Measurements from ENCODE around the gene OR2C3. TPM values are rescaled to one million over a fixed set of nuclear protein-coding genes. Genes with fewer than 3 reads are reported as not detected.
"Not testable (repeated sequence)": the region's sequence is repeated elsewhere in the genome, so short reads cannot be mapped to it uniquely, and the experiment has no call there.

Gene OR2C3
- total and polyA plus RNA-seq, 2 of the 8 experiments (the other 6 are each of a cell fraction or from before 2014, with no cell fraction given), result not detected

- CTCF ChIA-PET (ENCODE audit: partially characterized antibody), result interaction anchor here (1.6 kb wide), 1 partner anchor 11 kb away, joined by 10 read pairs; no protein-coding TSS in a partner anchor
- POLR2A ChIA-PET (ENCODE audit: partially characterized antibody); DNase-seq (ENCODE audit: low read depth in 1 of 2, low spot score in 2 of 2); H2AFZ ChIP-seq (ENCODE audit: low read length); H3K27ac ChIP-seq (ENCODE audit: low read depth, low read length); H2BK120ac ChIP-seq (replicated peaks; ENCODE audit: low read depth, low read length); H2BK12ac ChIP-seq (ENCODE audit: low read depth, low read length); H2AK5ac ChIP-seq (ENCODE audit: low read depth, low read length); H3K27me3 ChIP-seq (replicated peaks in 1 of 4; ENCODE audit: control insufficient read depth in 3 of 4, extremely low read depth in 1 of 4, insufficient read depth in 3 of 4, low read length in 3 of 4); H2BK5ac ChIP-seq (ENCODE audit: low read depth, low read length); H3K79me1 ChIP-seq (ENCODE audit: low read depth, low read length); H3K36me3 ChIP-seq (ENCODE audit: control insufficient read depth in 2 of 4, insufficient read depth in 4 of 4, low read length in 3 of 4); H3K18ac ChIP-seq (ENCODE audit: extremely low read depth, low read length); H4K8ac ChIP-seq (ENCODE audit: extremely low read depth, insufficient read depth, low read length); H3K79me2 ChIP-seq (ENCODE audit: control insufficient read depth in 1 of 2, insufficient read depth in 2 of 2, low read length in 2 of 2); H2BK15ac ChIP-seq (ENCODE audit: low read length); H2BK20ac ChIP-seq (ENCODE audit: low read length); H3K4me3 ChIP-seq (ENCODE audit: extremely low read depth in 1 of 4, insufficient read depth in 2 of 4, low read depth in 3 of 4, low read length in 4 of 4); FAIRE-seq; H4K91ac ChIP-seq (replicated peaks; ENCODE audit: insufficient read length, low read length); H3K4me2 ChIP-seq (ENCODE audit: insufficient read depth in 1 of 2, low read depth in 2 of 2, low read length in 2 of 2); H3K9me3 ChIP-seq (ENCODE audit: insufficient read depth in 2 of 2, low read depth in 1 of 2, low read length in 1 of 2); H3K23me2 ChIP-seq (ENCODE audit: low read depth, low read length); H3K23ac ChIP-seq (ENCODE audit: insufficient read length); H3K56ac ChIP-seq (replicated peaks; ENCODE audit: insufficient read length, low read depth, low read length); H3K14ac ChIP-seq (ENCODE audit: insufficient read length); H4K20me1 ChIP-seq (replicated peaks in 1 of 2; ENCODE audit: control insufficient read depth in 1 of 2, insufficient read depth in 2 of 2, low read length in 2 of 2); H3K9ac ChIP-seq (replicated peaks in 1 of 4; ENCODE audit: extremely low read depth in 1 of 4, low read depth in 3 of 4, low read length in 3 of 4); H4K5ac ChIP-seq (ENCODE audit: insufficient read length, low read depth, low read length); H3K4ac ChIP-seq (replicated peaks; ENCODE audit: insufficient read length, low read depth, low read length): not testable (repeated sequence)
- peaks cover 0 to 11% (median 2%) of the 10 kb centered on the region in 4 experiments; a peak in 4 of 7 replicates for H3K4me1 ChIP-seq (replicated peaks in 1 of 4; ENCODE audit: control insufficient read depth in 3 of 4, insufficient read depth in 4 of 4, low read length in 3 of 4)
- 86% methylated on average over 6 of the region's 6 CpGs; no CpG with 5 or more reads in 1 of the 2 experiments for WGBS, 2 experiments (ENCODE audit: extremely low coverage in 1 of 2, insufficient coverage in 1 of 2, insufficient read length in 1 of 2, insufficient replicate concordance in 2 of 2, low coverage in 1 of 2, low lambda C conversion rate in 2 of 2, missing lambda C conversion rate in 1 of 2)
Measured at GRCh38 chr1:247476328-247477058, 59.7 kb downstream of the OR2C3 start.

All from H1 (cell line).